ENCODE results near the gene TPTE2. TPM values are rescaled to one million over a fixed set of nuclear protein-coding genes. Genes with fewer than 3 reads are reported as not detected.

Gene TPTE2
- polyA plus RNA-seq, 3 donors, result 0.23 to 0.35 (median 0.29) TPM

Other genes starting within 250 kb of the TPTE2 start
- gene MPHOSPH8, start 72.1 kb upstream of the TPTE2 start, polyA plus RNA-seq (ENCODE audit: insufficient read length in 3 of 3), result 10 to 100 TPM; 61.4 to 67.9 (median 62.6) TPM
- 10 to 100 TPM; 83.4 to 90.1 (median 87.4) TPM for gene PSPC1, start 221.4 kb upstream of the TPTE2 start, polyA plus RNA-seq (ENCODE audit: insufficient read length in 3 of 3)